ENCODE measurements around the gene ZNF580. TPM values are rescaled to one million over a fixed set of nuclear protein-coding genes. Genes with fewer than 3 reads are reported as not detected.

The ZNF580 gene
- total and polyA plus RNA-seq, 11 donors, result 8.2 to 41.5 (median 21.1) TPM

GRCh38 chr19:55660991-55661390, 20.2 kb downstream of the ZNF580 start:
- ATAC-seq (no peak), DNase-seq (no peak)
- Histone ChIP-seq H3K36me3 (peaks cover 3 to 72% (median 65%) of the 10 kb centered on the region in 9 donors), H3K4me3 (no peak overlapping the region), H3K4me1 (peaks cover 12 to 50% (median 38%) of the 10 kb centered on the region in 12 donors), H3K9me3 (no peaks in the 10 kb centered on the region), H3K27ac (no peak overlapping the region), H3K27me3 (no peaks in the 10 kb centered on the region)
- TF ChIP-seq CTCF (IDR thresholded peaks at IDR 0.05) (no peak), POLR2A (IDR thresholded peaks at IDR 0.05) (no peak)
- 70 to 78% (median 74%) methylated on average over 16 of the region's 16 CpGs for WGBS, 4 donors
- intact Hi-C loops (cut with DNase I), result no loop called here

DNA sequence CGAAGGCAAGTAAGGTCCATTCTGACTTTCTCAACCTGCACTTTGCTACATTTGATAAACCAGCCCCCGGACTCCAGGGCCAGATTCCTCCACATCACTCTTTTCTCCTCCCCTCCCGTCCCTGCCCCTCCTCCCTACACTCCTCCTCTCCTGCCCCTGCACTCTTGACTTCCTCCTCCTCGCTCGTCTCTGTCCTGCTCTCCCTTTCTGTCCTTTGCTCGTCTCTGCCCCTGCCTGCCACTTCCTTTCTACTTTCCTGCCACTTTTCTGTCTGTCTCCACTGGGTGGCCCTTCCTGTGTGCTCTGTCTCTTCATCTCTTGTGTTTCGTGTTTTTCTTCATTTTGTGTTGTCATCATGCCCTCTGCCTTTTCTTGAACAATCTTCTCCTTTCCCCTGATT, 21.0 kb downstream of the ZNF580 start:
- Histone ChIP-seq H3K36me3 (peaks cover 3 to 80% (median 73%) of the 10 kb centered on the region in 9 donors), H3K9me3 (no peaks in the 10 kb centered on the region), H3K4me3 (no peak overlapping the region), H3K27me3 (no peaks in the 10 kb centered on the region), H3K27ac (no peak overlapping the region), H3K4me1 (peaks cover 8 to 47% (median 30%) of the 10 kb centered on the region in 12 donors)
- ATAC-seq (no peak), DNase-seq (no peak)
- TF ChIP-seq CTCF (IDR thresholded peaks at IDR 0.05) (no peak), POLR2A (IDR thresholded peaks at IDR 0.05) (no peak)
- intact Hi-C loops (cut with DNase I), result no loop called here
- WGBS, 4 donors, result 60 to 63% (median 62%) methylated on average over 7 of the region's 7 CpGs

GRCh38 chr19:55663846-55664536, 23.2 kb downstream of the ZNF580 start:
- intact Hi-C loops (cut with DNase I), result no loop called here
- ATAC-seq (no peak), DNase-seq (no peak)
- WGBS, 4 donors, result 82 to 92% (median 89%) methylated on average over 19 to 20 of the region's 20 CpGs
- no peak for TF ChIP-seq POLR2A (IDR thresholded peaks at IDR 0.05)
- no peak for TF ChIP-seq CTCF (IDR thresholded peaks at IDR 0.05)
- H3K4me3 ChIP-seq, result no peak overlapping the region
- H3K27ac ChIP-seq, result no peak overlapping the region
- no peaks in the 10 kb centered on the region for H3K9me3 ChIP-seq
- no peaks in the 10 kb centered on the region for H3K27me3 ChIP-seq
- peaks cover 0 to 39% (median 10%) of the 10 kb centered on the region in 12 donors for H3K4me1 ChIP-seq
- H3K36me3 ChIP-seq, result peaks cover 3 to 97% (median 94%) of the 10 kb centered on the region in 9 donors

- TF ChIP-seq CTCF (IDR thresholded peaks at IDR 0.05) (no peak), POLR2A (IDR thresholded peaks at IDR 0.05) (no peak)
Measured at GRCh38 chr19:55666343-55667005, 25.7 kb downstream of the ZNF580 start.

More at GRCh38 chr19:55666343-55667005, 25.7 kb downstream of the ZNF580 start:
- intact Hi-C loops (cut with DNase I), result no loop called here
- no peaks in the 10 kb centered on the region for H3K9me3 ChIP-seq
- no peaks in the 10 kb centered on the region for H3K27me3 ChIP-seq
- 81 to 89% (median 84%) methylated on average over 12 of the region's 12 CpGs for WGBS, 4 donors
- no peak overlapping the region for H3K4me3 ChIP-seq
- H3K27ac ChIP-seq, result no peak overlapping the region
- DNase-seq (no peak), ATAC-seq (no peak)
- peaks cover 3 to 94% (median 93%) of the 10 kb centered on the region in 9 donors for H3K36me3 ChIP-seq
- peaks cover 0 to 31% (median 0%) of the 10 kb centered on the region in 12 donors for H3K4me1 ChIP-seq

All from heart left ventricle (tissue), 16 donors.